ENCODE measurements around the gene FLRT2. TPM values are rescaled to one million over a fixed set of nuclear protein-coding genes. Genes with fewer than 3 reads are reported as not detected.

The FLRT2 gene
- total RNA-seq, 4 donors from 2014 or later, result 2.5 to 13.0 (median 7.9) TPM

GRCh38 chr14:85597701-85598100, 67.8 kb downstream of the FLRT2 start:
- Histone ChIP-seq H3K27ac (replicated peaks in 1 of 4) (no peak overlapping the region), H3K27me3 (no peaks in the 10 kb centered on the region), H3K4me1 (no peaks in the 10 kb centered on the region), H3K36me3 (no peaks in the 10 kb centered on the region), H3K4me3 (no peak overlapping the region), H3K9me3 (no peaks in the 10 kb centered on the region)
- TF ChIP-seq POLR2AphosphoS5 (IDR thresholded peaks at IDR 0.05) (no peak), EP300 (IDR thresholded peaks at IDR 0.05) (no peak), POLR2A (IDR thresholded peaks at IDR 0.05; ENCODE audit: low read depth) (no peak)
- TF ChIP-seq, protein P1, sequence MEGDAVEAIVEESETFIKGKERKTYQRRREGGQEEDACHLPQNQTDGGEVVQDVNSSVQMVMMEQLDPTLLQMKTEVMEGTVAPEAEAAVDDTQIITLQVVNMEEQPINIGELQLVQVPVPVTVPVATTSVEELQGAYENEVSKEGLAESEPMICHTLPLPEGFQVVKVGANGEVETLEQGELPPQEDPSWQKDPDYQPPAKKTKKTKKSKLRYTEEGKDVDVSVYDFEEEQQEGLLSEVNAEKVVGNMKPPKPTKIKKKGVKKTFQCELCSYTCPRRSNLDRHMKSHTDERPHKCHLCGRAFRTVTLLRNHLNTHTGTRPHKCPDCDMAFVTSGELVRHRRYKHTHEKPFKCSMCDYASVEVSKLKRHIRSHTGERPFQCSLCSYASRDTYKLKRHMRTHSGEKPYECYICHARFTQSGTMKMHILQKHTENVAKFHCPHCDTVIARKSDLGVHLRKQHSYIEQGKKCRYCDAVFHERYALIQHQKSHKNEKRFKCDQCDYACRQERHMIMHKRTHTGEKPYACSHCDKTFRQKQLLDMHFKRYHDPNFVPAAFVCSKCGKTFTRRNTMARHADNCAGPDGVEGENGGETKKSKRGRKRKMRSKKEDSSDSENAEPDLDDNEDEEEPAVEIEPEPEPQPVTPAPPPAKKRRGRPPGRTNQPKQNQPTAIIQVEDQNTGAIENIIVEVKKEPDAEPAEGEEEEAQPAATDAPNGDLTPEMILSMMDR (IDR thresholded peaks at IDR 0.05), result no peak
- intact Hi-C loops (cut with DNase I), result no loop called here
- WGBS, result 87% methylated on average over 3 of the region's 3 CpGs
- DNase-seq (ENCODE audit: extremely low spot score), result no peak

- no peak overlapping the region for H3K27ac ChIP-seq (replicated peaks in 1 of 4)
- 75% methylated on average over 5 of the region's 5 CpGs for WGBS
Observed at GRCh38 chr14:85599939-85600338, 70.0 kb downstream of the FLRT2 start.

GRCh38 chr14:85601246-85601645, 71.3 kb downstream of the FLRT2 start:
- no peak overlapping the region for H3K27ac ChIP-seq (replicated peaks in 1 of 4)
- TF ChIP-seq POLR2A (IDR thresholded peaks at IDR 0.05; ENCODE audit: low read depth) (no peak), POLR2AphosphoS5 (IDR thresholded peaks at IDR 0.05) (no peak), EP300 (IDR thresholded peaks at IDR 0.05) (no peak)
- TF ChIP-seq, protein P1 (IDR thresholded peaks at IDR 0.05), result no peak
- H3K9me3 ChIP-seq, result no peaks in the 10 kb centered on the region
- no peaks in the 10 kb centered on the region for H3K36me3 ChIP-seq
- H3K4me1 ChIP-seq, result no peaks in the 10 kb centered on the region
- intact Hi-C loops (cut with DNase I), result no loop called here
- no peak overlapping the region for H3K4me3 ChIP-seq
- WGBS, result 73% methylated on average over 1 of the region's 1 CpG
- no peaks in the 10 kb centered on the region for H3K27me3 ChIP-seq
- no peak for DNase-seq (ENCODE audit: extremely low spot score)

More at GRCh38 chr14:85599939-85600338, 70.0 kb downstream of the FLRT2 start:
- TF ChIP-seq, protein P1 (IDR thresholded peaks at IDR 0.05), result no peak
- Histone ChIP-seq H3K36me3 (no peaks in the 10 kb centered on the region), H3K4me1 (no peaks in the 10 kb centered on the region), H3K9me3 (no peaks in the 10 kb centered on the region), H3K4me3 (no peak overlapping the region), H3K27me3 (no peaks in the 10 kb centered on the region)
- intact Hi-C loops (cut with DNase I), result no loop called here
- no peak for DNase-seq (ENCODE audit: extremely low spot score)

DNA sequence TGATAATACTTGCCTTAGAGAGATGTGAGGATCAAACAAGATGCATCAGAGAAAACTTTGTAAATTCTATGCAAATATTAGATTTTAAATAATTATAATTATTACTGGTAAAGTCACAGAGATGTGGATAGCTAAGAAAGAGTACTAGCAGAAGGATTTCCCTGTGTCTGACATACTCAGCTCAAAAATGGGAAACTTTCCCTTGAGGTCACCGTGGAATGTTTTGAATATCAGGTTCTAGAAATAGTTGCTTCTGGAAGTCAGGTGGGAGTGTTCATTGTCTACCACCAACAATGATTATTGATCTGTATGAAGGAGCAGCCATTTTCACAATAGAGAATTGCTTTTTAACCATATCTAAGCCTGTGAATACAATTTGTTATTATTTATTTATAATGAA, 71.7 kb downstream of the FLRT2 start:
- H3K27ac ChIP-seq (replicated peaks in 1 of 4), result no peak overlapping the region
- intact Hi-C loops (cut with DNase I), result no loop called here
- WGBS, result 94% methylated on average over 1 of the region's 1 CpG
- H3K36me3 ChIP-seq, result no peaks in the 10 kb centered on the region
- no peaks in the 10 kb centered on the region for H3K27me3 ChIP-seq
- DNase-seq (ENCODE audit: extremely low spot score), result no peak
- H3K4me3 ChIP-seq, result no peak overlapping the region
- no peaks in the 10 kb centered on the region for H3K4me1 ChIP-seq
- no peaks in the 10 kb centered on the region for H3K9me3 ChIP-seq
- TF ChIP-seq EP300 (IDR thresholded peaks at IDR 0.05) (no peak), POLR2AphosphoS5 (IDR thresholded peaks at IDR 0.05) (no peak), POLR2A (IDR thresholded peaks at IDR 0.05; ENCODE audit: low read depth) (no peak)
- TF ChIP-seq, protein P1 (IDR thresholded peaks at IDR 0.05), result no peak

GRCh38 chr14:85602345-85602744, 72.4 kb downstream of the FLRT2 start:
- no peak for DNase-seq (ENCODE audit: extremely low spot score)
- no peaks in the 10 kb centered on the region for H3K27me3 ChIP-seq
- H3K9me3 ChIP-seq, result no peaks in the 10 kb centered on the region
- no peaks in the 10 kb centered on the region for H3K36me3 ChIP-seq
- H3K27ac ChIP-seq (replicated peaks in 1 of 4), result no peak overlapping the region
- no peak for TF ChIP-seq POLR2AphosphoS5 (IDR thresholded peaks at IDR 0.05)
- TF ChIP-seq EP300 (IDR thresholded peaks at IDR 0.05), result no peak
- TF ChIP-seq POLR2A (IDR thresholded peaks at IDR 0.05; ENCODE audit: low read depth), result no peak
- intact Hi-C loops (cut with DNase I), result no loop called here
- H3K4me1 ChIP-seq, result no peaks in the 10 kb centered on the region
- whole genome bisulfite sequencing, result 67% methylated on average over 6 of the region's 6 CpGs
- H3K4me3 ChIP-seq, result no peak overlapping the region
